ENCODE measurements around the gene GRIK4.
"Not testable (repeated sequence)": the region's sequence is repeated elsewhere in the genome, so short reads cannot be mapped to it uniquely, and the experiment has no call there.

GRIK4 gene

DNA sequence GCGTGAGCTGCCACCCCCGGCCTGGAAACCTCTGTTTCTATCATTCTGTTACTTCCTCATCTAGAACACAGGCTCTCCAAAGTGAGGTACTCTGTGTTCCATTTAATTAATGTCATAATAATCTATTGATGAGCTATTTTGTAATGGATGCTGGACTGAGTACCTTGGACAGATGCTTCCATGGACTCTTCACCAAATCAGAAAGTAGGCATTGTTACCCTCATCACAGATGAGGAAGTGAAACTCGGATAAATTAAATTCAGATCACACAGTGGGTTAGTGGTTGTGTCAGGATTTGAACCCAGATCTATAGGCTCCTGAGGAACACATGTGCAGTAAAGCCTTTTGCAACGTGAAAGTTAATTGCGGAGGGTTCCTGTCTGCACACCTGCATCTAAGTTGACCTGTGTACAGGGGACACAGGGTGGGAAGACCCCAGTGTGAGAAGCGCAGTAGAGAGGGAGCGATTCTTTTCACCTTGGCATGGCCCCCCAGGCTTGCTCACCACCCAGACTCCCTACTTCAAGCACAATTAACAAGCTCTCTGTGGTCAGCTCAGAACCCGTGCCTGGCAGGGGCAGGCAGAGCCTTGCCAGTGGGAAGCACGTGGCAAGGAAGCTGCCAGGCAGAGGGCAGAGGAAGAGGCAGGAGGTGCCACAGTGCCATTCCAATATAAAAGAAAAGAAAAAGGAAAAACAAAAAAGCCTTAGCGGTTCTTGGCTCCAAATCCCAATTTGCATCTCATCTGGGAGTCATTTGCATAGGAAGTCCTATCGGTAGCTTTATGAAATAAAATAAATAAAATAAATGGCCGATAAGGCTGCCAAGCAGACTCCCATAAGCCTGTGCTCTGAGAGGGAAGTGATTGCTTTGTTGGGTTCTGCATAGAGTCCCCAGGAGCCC is 239.3 kb downstream of the GRIK4 start:
- H3K9ac ChIP-seq (ENCODE audit: low read depth, low read length): no peak overlapping the region
- no peaks in the 10 kb centered on the region for H3K27me3 ChIP-seq (ENCODE audit: control insufficient read depth, insufficient read depth, low read length)
- no peak overlapping the region for H3K4me2 ChIP-seq (ENCODE audit: low read length)
- H3K4me3 ChIP-seq (ENCODE audit: low read length): no peak overlapping the region
- H3K9me3 ChIP-seq (replicated peaks; ENCODE audit: low read length): no peaks in the 10 kb centered on the region
- no peaks in the 10 kb centered on the region for H3K4me1 ChIP-seq (ENCODE audit: control insufficient read depth, insufficient read depth, low read length)
- no peaks in the 10 kb centered on the region for H3K36me3 ChIP-seq (ENCODE audit: insufficient read depth, low read length)

DNA sequence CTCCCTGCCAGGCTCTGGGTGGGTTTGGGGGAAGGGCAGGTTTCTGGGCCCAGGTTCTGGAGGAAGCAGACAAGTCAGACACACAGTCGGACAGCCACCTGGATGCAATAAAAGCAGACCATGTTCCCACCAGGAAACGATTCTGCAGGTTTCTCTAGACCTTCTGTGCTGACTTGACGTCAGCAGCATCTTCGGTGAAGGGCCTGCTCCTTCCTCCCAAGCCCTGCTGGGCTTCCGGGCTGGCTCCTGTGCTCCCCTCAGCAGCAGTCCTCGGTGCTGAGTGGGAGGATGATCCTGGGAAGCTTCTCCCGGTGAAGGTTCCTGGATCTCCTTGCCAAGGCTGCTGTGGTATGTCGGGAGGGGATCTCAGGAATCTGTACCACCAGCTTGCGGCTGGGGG is 240.0 kb downstream of the GRIK4 start:
- Histone ChIP-seq H3K4me1 (ENCODE audit: control insufficient read depth, insufficient read depth, low read length) (no peaks in the 10 kb centered on the region), H3K4me2 (ENCODE audit: low read length) (no peak overlapping the region), H3K36me3 (ENCODE audit: insufficient read depth, low read length) (no peaks in the 10 kb centered on the region), H3K4me3 (ENCODE audit: low read length) (no peak overlapping the region), H3K9ac (ENCODE audit: low read depth, low read length) (no peak overlapping the region), H3K27me3 (ENCODE audit: control insufficient read depth, insufficient read depth, low read length) (no peaks in the 10 kb centered on the region), H3K9me3 (replicated peaks; ENCODE audit: low read length) (no peaks in the 10 kb centered on the region)

DNA sequence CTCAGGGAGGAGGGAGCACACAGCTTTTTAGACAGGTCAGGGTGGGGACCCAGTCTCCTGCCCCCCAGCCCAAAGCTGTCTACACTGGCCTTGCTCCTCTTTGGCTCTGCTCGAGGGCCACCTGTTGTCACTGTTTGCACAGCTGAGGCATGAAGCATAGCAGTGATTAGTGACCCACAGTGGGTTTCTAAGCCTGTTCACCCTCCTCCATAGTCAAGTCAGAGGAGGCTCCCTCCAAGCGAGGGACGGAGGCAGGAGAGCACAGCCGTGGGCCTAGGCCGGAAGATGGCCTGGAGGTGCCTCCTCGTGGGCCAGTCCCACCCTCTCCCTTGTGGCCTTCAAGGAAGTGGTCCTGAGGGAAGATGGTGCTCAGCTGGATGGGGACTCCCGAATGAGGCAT is 241.1 kb downstream of the GRIK4 start:
- H3K4me3 ChIP-seq (ENCODE audit: low read length): no peak overlapping the region
- no peak overlapping the region for H3K9ac ChIP-seq (ENCODE audit: low read depth, low read length)
- no peaks in the 10 kb centered on the region for H3K36me3 ChIP-seq (ENCODE audit: insufficient read depth, low read length)
- no peaks in the 10 kb centered on the region for H3K9me3 ChIP-seq (replicated peaks; ENCODE audit: low read length)
- no peaks in the 10 kb centered on the region for H3K27me3 ChIP-seq (ENCODE audit: control insufficient read depth, insufficient read depth, low read length)
- H3K4me1 ChIP-seq (ENCODE audit: control insufficient read depth, insufficient read depth, low read length): no peaks in the 10 kb centered on the region
- H3K4me2 ChIP-seq (ENCODE audit: low read length): no peak overlapping the region

- Histone ChIP-seq H3K9me3 (replicated peaks; ENCODE audit: low read length) (no peaks in the 10 kb centered on the region), H3K4me3 (ENCODE audit: low read length) (no peak overlapping the region), H3K4me1 (ENCODE audit: control insufficient read depth, insufficient read depth, low read length) (no peaks in the 10 kb centered on the region), H3K9ac (ENCODE audit: low read depth, low read length) (no peak overlapping the region), H3K4me2 (ENCODE audit: low read length) (no peak overlapping the region), H3K36me3 (ENCODE audit: insufficient read depth, low read length) (no peaks in the 10 kb centered on the region), H3K27me3 (ENCODE audit: control insufficient read depth, insufficient read depth, low read length) (no peaks in the 10 kb centered on the region)
These were observed 245.4 kb downstream of the GRIK4 start for GRCh38 chr11:120756931-120757330.

DNA sequence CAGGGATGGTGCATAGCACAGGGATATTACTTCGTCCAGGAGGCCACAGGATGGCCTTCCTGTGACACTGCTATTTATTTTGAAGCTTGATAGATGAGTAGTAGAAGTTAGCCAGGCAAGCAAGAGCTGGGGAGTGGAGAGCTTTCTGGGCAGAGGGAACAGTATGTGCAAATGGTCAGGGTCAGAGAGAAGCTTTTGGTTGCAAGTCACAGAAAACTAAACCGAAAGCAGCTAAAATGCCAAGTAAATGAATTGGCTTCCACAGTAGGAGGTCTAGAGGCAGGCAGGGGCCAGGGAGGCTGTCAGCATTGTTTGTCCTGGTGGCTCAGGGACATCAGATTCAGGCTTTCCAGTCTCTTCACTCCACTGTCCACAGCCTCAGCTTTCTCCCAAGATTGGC is 247.5 kb downstream of the GRIK4 start:
- no peaks in the 10 kb centered on the region for H3K36me3 ChIP-seq (ENCODE audit: insufficient read depth, low read length)
- H3K9me3 ChIP-seq (replicated peaks; ENCODE audit: low read length): no peaks in the 10 kb centered on the region
- H3K9ac ChIP-seq (ENCODE audit: low read depth, low read length): no peak overlapping the region
- no peaks in the 10 kb centered on the region for H3K27me3 ChIP-seq (ENCODE audit: control insufficient read depth, insufficient read depth, low read length)
- no peaks in the 10 kb centered on the region for H3K4me1 ChIP-seq (ENCODE audit: control insufficient read depth, insufficient read depth, low read length)
- no peak overlapping the region for H3K4me3 ChIP-seq (ENCODE audit: low read length)
- H3K4me2 ChIP-seq (ENCODE audit: low read length): no peak overlapping the region

- H3K4me2 ChIP-seq (ENCODE audit: low read length); H3K9me3 ChIP-seq (replicated peaks; ENCODE audit: low read length); H3K9ac ChIP-seq (ENCODE audit: low read depth, low read length); H3K4me3 ChIP-seq (ENCODE audit: low read length); H3K4me1 ChIP-seq (ENCODE audit: control insufficient read depth, insufficient read depth, low read length); H3K36me3 ChIP-seq (ENCODE audit: insufficient read depth, low read length); H3K27me3 ChIP-seq (ENCODE audit: control insufficient read depth, insufficient read depth, low read length): not testable (repeated sequence)
These were observed 254.2 kb downstream of the GRIK4 start for GRCh38 chr11:120765710-120766109.

- H3K4me3 ChIP-seq (ENCODE audit: low read length): no peak overlapping the region
- H3K9ac ChIP-seq (ENCODE audit: low read depth, low read length): no peak overlapping the region
- no peaks in the 10 kb centered on the region for H3K36me3 ChIP-seq (ENCODE audit: insufficient read depth, low read length)
- H3K4me1 ChIP-seq (ENCODE audit: control insufficient read depth, insufficient read depth, low read length): no peaks in the 10 kb centered on the region
- H3K9me3 ChIP-seq (replicated peaks; ENCODE audit: low read length): no peaks in the 10 kb centered on the region
- H3K4me2 ChIP-seq (ENCODE audit: low read length): no peak overlapping the region
- no peaks in the 10 kb centered on the region for H3K27me3 ChIP-seq (ENCODE audit: control insufficient read depth, insufficient read depth, low read length)
These were observed 254.8 kb downstream of the GRIK4 start for GRCh38 chr11:120766318-120766717.

DNA sequence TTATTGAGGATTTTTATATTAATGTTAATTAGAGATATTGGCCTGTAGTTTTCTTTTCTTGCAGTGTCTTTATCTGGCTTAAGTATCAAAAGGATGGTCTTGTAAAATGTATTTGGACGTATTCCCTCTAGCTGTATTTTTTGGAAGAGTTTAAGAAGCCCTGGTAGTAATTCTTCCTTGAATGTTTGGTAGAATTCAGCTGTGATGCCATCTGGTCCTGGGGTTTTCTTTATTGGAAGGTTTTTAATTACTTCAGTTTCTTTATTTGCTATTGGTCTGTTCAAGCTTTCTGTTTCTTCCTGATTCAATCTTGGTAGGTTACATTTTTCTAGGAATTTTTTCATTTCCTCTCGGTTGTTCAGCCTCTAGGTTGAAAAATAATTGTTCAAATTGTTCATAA is 257.4 kb downstream of the GRIK4 start:
- no peak overlapping the region for H3K9ac ChIP-seq (ENCODE audit: low read depth, low read length)
- no peaks in the 10 kb centered on the region for H3K27me3 ChIP-seq (ENCODE audit: control insufficient read depth, insufficient read depth, low read length)
- H3K36me3 ChIP-seq (ENCODE audit: insufficient read depth, low read length): no peaks in the 10 kb centered on the region
- H3K4me2 ChIP-seq (ENCODE audit: low read length): no peak overlapping the region
- H3K9me3 ChIP-seq (replicated peaks; ENCODE audit: low read length): no peaks in the 10 kb centered on the region
- no peak overlapping the region for H3K4me3 ChIP-seq (ENCODE audit: low read length)
- no peaks in the 10 kb centered on the region for H3K4me1 ChIP-seq (ENCODE audit: control insufficient read depth, insufficient read depth, low read length)

- no peaks in the 10 kb centered on the region for H3K9me3 ChIP-seq (replicated peaks; ENCODE audit: low read length)
- no peaks in the 10 kb centered on the region for H3K4me1 ChIP-seq (ENCODE audit: control insufficient read depth, insufficient read depth, low read length)
- H3K36me3 ChIP-seq (ENCODE audit: insufficient read depth, low read length): no peaks in the 10 kb centered on the region
- H3K4me3 ChIP-seq (ENCODE audit: low read length): no peak overlapping the region
- no peak overlapping the region for H3K9ac ChIP-seq (ENCODE audit: low read depth, low read length)
- no peaks in the 10 kb centered on the region for H3K27me3 ChIP-seq (ENCODE audit: control insufficient read depth, insufficient read depth, low read length)
- H3K4me2 ChIP-seq (ENCODE audit: low read length): no peak overlapping the region
These were observed 258.4 kb downstream of the GRIK4 start for GRCh38 chr11:120769906-120770305.

GRCh38 chr11:120771551-120772060 is 260.1 kb downstream of the GRIK4 start:
- Histone ChIP-seq H3K9me3 (replicated peaks; ENCODE audit: low read length) (no peaks in the 10 kb centered on the region), H3K36me3 (ENCODE audit: insufficient read depth, low read length) (no peaks in the 10 kb centered on the region), H3K9ac (ENCODE audit: low read depth, low read length) (no peak overlapping the region), H3K4me2 (ENCODE audit: low read length) (no peak overlapping the region), H3K4me1 (ENCODE audit: control insufficient read depth, insufficient read depth, low read length) (no peaks in the 10 kb centered on the region), H3K4me3 (ENCODE audit: low read length) (no peak overlapping the region), H3K27me3 (ENCODE audit: control insufficient read depth, insufficient read depth, low read length) (no peaks in the 10 kb centered on the region)

DNA sequence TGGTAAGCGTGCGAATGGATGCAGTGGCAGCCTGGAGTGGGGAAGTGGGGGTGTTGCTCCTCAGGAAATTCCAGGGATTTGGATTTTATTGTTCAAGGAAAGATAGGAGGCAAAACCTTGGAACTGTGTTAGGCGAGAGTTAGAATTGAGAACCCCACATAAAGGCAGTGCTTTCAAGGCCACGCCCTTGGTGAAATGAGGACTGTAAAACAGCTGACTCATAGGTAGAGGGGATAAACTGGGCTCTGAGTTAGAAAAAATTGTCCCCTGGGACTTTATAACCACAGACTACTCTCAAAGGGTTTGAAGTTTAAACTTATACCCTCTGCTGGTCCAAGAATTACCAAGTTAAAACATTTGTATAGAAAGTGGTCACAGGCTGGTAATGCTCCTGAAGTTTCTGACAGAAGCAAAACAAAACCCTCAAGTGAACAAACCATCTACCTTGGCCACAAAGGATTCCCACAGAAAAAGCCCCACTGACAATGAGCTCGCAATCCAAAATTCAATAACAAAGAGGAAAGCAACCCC is 262.0 kb downstream of the GRIK4 start:
- Histone ChIP-seq H3K4me3 (ENCODE audit: low read length) (no peak overlapping the region), H3K36me3 (ENCODE audit: insufficient read depth, low read length) (no peaks in the 10 kb centered on the region), H3K27me3 (ENCODE audit: control insufficient read depth, insufficient read depth, low read length) (no peaks in the 10 kb centered on the region), H3K9ac (ENCODE audit: low read depth, low read length) (no peak overlapping the region), H3K4me2 (ENCODE audit: low read length) (no peak overlapping the region), H3K4me1 (ENCODE audit: control insufficient read depth, insufficient read depth, low read length) (no peaks in the 10 kb centered on the region), H3K9me3 (replicated peaks; ENCODE audit: low read length) (no peaks in the 10 kb centered on the region)
